Stimulated activated naive CD4-positive, alpha-beta T cell (primary cell): ENCODE data around the gene FAM83B.

ENCODE experiments used
- DNase-seq, 6 experiments: peaks; one replicate each; lab custom pipeline; 2025; lab: John Stamatoyannopoulos, UW

FAM83B gene

GRCh38 chr6:54981276-54981609 is 134.7 kb downstream of the FAM83B start:
- no peak for DNase-seq

- no peak for DNase-seq
Observed at GRCh38 chr6:54981647-54982046, 135.1 kb downstream of the FAM83B start.

- DNase-seq = no peak
Observed at GRCh38 chr6:54987633-54988290, 141.2 kb downstream of the FAM83B start.

DNA sequence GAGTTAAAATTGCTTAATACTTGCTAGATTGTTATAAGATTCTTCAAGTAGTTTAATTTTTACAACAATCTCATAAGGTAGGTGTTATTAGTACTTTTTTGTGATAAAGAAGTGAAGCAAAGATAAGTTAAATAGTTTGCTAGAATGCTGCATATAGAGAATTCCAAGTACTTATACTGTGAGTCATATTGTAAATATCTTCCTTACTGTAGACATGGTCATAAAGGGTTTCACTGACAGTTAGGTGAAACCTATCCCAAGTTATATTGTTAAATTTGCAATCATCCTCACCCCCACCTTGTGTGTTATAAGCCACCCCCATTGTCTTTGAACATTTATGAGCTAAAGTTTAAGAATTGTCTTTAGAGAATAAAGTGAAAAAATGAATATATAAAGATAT is 142.0 kb downstream of the FAM83B start:
- no peak for DNase-seq

DNA sequence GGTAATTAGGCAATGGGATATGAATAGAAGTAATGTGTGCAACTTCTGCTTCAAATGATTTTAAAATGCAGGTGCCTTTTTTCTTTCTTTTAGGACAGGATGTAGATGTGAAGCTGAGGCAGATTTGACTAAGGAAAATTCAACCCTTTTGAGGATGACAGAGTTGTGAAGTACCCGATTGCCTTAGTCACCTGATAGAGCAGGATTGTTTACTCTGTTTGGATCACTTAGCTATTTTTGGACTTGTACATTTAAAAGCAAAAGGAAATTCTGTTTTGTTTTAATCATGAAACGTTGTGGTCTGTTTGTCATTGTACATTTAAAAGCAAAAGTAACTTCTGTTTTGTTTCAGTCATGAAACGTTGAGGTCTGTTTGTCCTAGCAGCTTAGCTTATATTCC is 143.4 kb downstream of the FAM83B start:
- no peak for DNase-seq
